Cerebellar nuclear complex (tissue), 1 donor: Measurements from ENCODE around the gene MYH14.

Experiments used
- DNase-seq, 2 experiments: peaks; one replicate each; lab custom pipeline; 2025; lab: John Stamatoyannopoulos, UW

MYH14 gene

GRCh38 chr19:50258918-50259372 lies 55.5 kb downstream of the MYH14 start:
- DNase-seq = no peak

- DNase-seq = no peak
These were observed 58.1 kb downstream of the MYH14 start for GRCh38 chr19:50261446-50261970.

DNA sequence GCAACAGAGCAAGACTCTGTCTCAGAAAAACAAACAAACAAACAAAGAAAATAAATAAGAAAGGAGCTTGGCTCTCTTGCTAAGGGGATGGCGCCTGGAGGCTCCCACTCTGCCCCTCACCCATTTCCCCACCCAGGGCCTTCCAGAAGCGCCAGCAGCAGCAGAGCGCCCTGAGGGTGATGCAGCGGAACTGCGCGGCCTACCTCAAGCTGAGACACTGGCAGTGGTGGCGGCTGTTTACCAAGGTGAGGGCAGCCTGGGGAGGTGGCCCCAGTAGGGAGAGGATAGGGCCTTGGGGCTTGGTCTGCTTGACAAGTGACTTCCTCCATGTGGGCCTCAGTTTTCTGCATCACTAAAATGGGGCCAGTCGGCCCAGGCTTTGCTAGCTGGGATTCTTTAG lies 59.8 kb downstream of the MYH14 start:
- DNase-seq = no peak

DNA sequence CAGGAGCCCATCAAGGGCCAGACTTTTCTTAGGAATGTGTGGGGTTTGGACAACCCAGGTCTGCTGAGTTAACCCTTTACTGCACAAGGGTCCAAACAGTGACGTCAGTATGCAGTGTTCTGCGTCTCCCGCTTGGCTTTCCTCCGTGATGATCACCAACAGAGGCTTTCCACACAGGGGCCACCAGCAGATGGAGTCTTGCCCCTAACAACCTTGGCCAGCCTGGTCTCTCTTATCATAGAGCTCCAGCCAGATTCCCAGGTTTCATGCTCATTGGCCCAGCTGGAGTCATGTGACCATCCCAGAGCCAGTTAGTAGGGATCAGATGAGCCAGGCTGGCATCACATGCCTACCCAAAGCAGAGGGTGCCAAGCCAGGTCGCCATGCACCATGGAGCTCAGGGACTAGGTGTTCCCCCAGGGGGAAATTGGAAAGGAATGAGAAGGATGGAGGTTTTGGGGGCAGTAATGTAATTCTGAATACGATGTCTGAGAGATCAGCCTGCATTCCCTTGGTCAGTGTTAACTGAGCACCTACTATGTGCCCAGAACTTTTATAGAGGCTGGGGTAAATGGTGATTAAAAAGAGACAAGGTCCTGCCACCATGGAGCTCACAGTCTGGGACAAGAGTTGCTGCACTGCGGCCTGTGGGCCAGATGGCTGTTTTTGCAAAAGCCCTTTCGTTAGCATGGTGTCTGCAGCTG lies 61.2 kb downstream of the MYH14 start:
- DNase-seq = no peak

- no peak for DNase-seq
These were observed 62.6 kb downstream of the MYH14 start for GRCh38 chr19:50266041-50266440.

DNA sequence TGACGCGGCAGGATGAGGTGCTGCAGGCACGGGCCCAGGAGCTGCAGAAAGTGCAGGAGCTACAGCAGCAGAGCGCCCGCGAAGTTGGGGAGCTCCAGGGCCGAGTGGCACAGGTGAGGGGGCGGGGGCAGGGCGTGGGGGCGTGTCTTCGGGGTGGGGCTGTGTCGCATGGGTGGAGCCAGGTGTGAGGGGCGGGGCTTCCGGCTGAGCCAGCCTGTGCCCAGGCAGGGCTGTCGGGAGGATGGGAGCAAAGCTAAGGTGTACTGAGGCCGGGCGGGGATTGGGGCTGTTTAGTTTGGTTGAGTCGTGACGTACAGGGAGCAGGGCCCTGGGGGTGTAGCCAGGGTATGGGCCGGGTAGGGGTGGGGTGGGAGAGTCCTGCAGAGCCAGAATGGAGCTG lies 63.5 kb downstream of the MYH14 start:
- no peak for DNase-seq

- DNase-seq = no peak
These were observed 64.6 kb downstream of the MYH14 start for GRCh38 chr19:50268041-50268440.

DNA sequence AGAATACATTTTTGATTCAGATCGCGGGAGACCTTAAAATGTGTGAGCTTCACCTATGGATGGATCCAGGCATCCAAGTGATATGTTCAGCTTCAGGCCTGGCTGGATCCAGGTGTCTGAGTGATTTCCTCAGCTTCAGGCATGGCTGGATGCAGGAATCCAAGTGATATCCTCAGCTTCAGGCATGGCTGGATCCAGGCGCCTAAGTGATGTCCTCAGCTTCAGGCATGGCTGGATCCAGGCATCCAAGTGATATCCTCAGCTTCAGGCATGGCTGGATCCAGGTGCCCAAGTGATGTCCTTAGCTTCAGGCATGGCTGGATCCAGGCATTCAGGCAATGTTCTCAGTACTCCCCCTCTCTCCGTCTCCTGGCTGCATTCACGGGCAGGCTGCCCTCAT lies 65.1 kb downstream of the MYH14 start:
- no peak for DNase-seq

GRCh38 chr19:50269653-50270052 lies 66.2 kb downstream of the MYH14 start:
- no peak for DNase-seq

GRCh38 chr19:50272263-50272897 lies 69.0 kb downstream of the MYH14 start:
- DNase-seq = no peak

GRCh38 chr19:50273821-50274220 lies 70.4 kb downstream of the MYH14 start:
- DNase-seq = no peak

DNA sequence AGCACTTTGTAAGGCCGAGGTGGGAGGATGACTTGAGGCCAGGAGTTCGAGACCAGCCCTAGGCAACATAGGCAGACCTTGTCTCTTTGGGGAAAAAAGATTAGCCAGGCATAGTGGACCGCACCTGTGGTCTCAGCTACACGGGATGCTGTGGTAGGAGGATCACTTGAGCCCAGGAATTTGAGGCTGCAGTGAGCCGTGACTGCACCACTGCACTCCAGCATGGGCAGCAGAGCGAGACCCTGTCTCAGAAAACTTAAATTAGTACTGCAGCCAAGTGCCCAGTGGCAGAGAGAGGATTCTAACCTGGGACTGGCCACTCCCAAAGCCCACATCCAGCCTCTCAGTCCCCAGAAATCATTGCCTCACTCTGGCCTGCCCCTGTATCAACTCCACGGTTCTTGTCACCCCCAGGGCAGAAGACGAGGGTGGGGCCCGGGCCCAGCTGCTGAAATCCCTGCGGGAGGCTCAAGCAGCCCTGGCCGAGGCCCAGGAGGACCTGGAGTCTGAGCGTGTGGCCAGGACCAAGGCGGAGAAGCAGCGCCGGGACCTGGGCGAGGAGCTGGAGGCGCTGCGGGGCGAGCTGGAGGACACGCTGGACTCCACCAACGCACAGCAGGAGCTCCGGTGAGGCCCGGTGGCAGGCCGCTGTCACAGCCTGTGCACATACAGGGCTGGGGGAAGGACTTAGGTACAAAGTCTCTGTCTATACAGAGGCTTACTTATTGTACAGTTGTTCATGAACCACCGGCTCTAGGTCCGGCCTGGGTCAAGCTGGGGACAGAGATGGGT lies 72.4 kb downstream of the MYH14 start:
- DNase-seq = no peak

DNA sequence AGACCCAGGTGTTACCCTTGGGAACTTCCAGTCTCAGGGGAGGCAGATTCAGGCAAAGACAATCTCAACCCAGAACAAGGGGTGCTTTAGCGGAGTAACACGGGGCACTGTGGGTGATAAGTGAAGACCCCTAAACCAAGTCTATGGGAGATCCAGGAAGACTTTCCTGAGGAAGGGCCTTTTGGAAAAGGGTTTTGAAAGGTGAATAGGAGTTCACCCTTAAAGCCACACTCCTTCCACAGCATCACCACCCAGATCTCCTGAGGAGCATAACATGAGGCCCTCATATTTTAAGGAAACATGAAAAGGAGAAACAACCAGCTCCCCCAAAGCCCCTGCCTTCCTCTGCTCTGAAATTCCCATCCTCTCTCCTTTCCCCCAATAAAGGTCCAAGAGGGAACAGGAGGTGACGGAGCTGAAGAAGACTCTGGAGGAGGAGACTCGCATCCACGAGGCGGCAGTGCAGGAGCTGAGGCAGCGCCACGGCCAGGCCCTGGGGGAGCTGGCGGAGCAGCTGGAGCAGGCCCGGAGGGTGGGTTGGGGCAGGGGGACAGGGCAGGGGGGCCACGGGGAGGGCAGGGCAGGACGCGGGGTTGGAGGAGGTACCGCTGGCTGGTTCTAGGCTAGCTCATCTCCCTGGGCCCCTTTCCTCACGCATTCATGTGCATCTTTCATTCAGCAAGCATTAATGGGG lies 73.1 kb downstream of the MYH14 start:
- DNase-seq = no peak

GRCh38 chr19:50277966-50278580 lies 74.7 kb downstream of the MYH14 start:
- no peak for DNase-seq

DNA sequence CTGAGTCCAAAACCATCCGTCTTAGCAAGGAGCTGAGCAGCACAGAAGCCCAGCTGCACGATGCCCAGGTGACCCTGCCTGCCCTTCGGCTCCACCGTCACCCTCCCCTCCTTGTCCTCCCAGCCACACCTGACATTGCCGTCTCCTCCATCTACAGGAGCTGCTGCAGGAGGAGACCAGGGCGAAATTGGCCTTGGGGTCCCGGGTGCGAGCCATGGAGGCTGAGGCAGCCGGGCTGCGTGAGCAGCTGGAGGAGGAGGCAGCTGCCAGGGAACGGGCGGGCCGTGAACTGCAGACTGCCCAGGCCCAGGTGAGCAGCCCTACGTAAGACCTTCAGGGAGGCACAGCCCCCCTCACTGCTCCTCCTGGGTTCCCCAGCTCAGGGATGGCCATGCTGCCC lies 76.7 kb downstream of the MYH14 start:
- DNase-seq = no peak

GRCh38 chr19:50280983-50281382 lies 77.6 kb downstream of the MYH14 start:
- DNase-seq = no peak

DNA sequence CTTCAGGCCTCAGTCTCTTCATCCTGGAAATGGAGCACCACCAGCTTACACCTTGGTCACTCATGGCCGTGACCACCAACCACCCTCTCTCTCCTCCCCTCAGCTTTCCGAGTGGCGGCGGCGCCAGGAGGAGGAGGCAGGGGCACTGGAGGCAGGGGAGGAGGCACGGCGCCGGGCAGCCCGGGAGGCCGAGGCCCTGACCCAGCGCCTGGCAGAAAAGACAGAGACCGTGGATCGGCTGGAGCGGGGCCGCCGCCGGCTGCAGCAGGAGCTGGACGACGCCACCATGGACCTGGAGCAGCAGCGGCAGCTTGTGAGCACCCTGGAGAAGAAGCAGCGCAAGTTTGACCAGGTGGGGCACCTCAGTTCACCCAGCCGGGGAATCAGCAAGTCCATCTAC lies 78.1 kb downstream of the MYH14 start:
- no peak for DNase-seq

DNA sequence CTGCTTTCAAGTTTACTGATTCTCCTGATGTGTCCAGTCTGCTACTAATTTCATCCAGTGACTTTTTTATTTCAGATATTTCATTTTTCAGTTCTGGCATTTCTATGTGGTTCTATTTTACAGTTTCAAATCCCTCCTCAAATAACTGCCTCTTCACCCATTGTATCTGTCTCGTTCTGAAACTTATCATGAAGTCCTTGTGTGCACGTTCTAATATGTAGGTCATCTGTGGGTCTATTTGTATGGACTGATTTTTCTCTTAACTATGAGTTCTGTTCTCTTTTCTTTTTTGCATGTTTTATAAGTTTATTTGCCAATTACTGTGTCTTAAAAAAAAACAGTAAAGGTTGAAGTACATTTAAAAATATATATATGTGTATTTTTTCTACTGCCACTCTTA lies 82.4 kb downstream of the MYH14 start:
- no peak for DNase-seq

- DNase-seq = no peak
These were observed 83.0 kb downstream of the MYH14 start for GRCh38 chr19:50286443-50286842.

DNA sequence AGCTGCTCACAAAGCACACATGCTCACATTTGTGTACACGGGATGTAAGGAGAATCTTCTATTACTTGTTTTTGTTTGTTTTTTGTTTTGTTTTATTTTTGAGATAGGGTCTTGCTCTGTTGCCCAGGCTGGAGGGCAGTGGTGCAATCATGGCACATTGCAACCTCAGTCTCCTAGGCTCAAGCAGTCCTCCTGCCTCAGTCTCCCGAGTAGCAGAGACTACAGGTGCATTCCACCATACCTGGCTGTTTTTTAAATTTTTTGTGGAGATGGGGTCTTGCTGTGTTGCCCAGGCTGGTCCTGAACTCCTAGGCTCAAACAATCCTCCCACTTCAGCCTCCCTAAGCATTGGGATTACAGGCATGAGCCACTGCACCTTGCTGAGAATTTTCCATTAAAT lies 83.9 kb downstream of the MYH14 start:
- no peak for DNase-seq

- no peak for DNase-seq
These were observed 85.5 kb downstream of the MYH14 start for GRCh38 chr19:50288954-50289353.

DNA sequence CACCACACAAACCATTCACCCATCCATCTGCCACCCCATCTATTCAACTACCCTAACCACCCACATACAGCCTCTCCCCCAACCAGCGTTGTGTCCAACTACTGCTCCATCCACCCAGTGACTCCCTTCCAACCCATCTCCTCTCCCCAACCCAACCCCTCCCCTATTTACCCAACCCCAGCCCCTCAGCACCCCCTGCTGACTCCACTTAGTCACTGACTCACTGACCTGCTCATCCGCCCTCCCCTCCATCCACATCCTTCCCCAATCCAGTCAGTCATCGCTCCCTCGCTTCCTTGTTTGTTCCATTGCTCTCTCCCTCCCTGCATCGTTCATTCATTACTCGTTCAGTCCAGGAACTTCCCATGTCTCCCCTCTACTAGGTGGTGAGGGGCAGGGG lies 86.6 kb downstream of the MYH14 start:
- DNase-seq = no peak
